Uterus (tissue), 2 donors: ENCODE measurements around the gene CLDN6.

Source experiments
- POLR2A ChIP-seq, 2 donors: fragments of 450-650 bp; IDR thresholded peaks; one replicate each; pipeline ENCODE4 v1.6.1; 2016; ENCODE audit warnings: antibody characterized with exemption in 2 of 2, mild to moderate bottlenecking in 1 of 2, moderate library complexity in 1 of 2
- TF ChIP-seq, protein P1 (sequence below), 4 experiments: fragments of 200-600 bp in 2 of 4; fragments of 450-650 bp in 2 of 4; sonication (generic) in 2 of 4; IDR thresholded peaks; one replicate each; pipeline ENCODE4 v1.5.1; 2016 to 2019; ENCODE audit warnings: antibody characterized with exemption in 4 of 4, mild to moderate bottlenecking in 2 of 4, moderate library complexity in 1 of 4

DNA sequence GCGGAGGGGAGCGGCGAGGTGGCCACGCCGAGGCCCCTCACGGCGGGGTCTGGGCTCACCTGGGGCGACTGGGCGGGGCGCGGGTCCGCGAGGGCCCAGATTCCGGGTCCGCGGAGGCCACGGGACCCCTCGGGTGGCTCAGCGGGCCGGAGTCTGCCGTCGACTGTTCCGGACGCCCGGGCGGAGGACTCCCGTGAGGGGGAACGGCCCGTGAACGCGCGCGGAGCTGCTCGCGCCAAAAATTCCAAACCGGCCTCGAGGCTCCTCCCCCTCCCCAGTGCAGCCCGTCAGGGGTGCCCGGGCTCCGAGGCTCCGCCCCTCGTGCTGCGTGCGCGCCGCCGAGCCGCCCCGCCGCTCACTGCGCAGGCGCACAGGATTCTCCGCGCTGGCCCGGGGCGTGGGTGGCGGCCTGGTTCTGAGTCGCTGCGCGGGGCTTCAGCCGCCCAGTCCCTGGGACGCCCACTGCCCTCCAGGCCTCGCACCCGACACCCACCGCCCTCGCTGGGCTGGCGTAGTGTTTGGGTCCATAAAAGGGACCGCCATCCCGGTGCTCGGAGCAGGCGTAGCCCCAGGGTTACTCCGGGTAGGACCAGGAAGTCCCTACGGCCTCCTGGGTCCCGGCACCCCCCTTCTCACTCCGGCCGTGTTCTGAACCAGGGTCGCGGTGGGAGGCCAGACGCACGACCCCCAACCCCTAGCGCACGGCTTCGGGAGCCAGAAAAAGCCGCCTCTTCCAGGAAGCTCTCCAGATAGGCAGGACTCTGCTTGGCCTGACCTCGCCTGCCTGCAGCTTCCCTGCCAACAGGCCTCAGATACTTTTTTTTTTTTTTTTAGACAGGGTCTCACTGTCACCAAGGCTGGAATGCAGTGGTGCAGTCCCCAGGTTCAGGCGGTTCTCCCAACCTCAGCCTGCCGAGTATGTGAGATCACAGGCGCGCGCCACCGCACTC lies 37.5 kb downstream of the CLDN6 start, which contains the start of gene PKMYT1:
- TF ChIP-seq, protein P1, sequence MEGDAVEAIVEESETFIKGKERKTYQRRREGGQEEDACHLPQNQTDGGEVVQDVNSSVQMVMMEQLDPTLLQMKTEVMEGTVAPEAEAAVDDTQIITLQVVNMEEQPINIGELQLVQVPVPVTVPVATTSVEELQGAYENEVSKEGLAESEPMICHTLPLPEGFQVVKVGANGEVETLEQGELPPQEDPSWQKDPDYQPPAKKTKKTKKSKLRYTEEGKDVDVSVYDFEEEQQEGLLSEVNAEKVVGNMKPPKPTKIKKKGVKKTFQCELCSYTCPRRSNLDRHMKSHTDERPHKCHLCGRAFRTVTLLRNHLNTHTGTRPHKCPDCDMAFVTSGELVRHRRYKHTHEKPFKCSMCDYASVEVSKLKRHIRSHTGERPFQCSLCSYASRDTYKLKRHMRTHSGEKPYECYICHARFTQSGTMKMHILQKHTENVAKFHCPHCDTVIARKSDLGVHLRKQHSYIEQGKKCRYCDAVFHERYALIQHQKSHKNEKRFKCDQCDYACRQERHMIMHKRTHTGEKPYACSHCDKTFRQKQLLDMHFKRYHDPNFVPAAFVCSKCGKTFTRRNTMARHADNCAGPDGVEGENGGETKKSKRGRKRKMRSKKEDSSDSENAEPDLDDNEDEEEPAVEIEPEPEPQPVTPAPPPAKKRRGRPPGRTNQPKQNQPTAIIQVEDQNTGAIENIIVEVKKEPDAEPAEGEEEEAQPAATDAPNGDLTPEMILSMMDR (IDR thresholded peaks at IDR 0.05): peak in 1 of 4 experiments; percentile 10
- peak; percentile 72 to 98 for TF ChIP-seq POLR2A (IDR thresholded peaks at IDR 0.05)
